ENCODE data around the gene FLRT1. TPM values are rescaled to one million over a fixed set of nuclear protein-coding genes. Genes with fewer than 3 reads are reported as not detected.

Gene FLRT1
- polyA plus RNA-seq, 1 experiment, result 0.17 TPM

DNA sequence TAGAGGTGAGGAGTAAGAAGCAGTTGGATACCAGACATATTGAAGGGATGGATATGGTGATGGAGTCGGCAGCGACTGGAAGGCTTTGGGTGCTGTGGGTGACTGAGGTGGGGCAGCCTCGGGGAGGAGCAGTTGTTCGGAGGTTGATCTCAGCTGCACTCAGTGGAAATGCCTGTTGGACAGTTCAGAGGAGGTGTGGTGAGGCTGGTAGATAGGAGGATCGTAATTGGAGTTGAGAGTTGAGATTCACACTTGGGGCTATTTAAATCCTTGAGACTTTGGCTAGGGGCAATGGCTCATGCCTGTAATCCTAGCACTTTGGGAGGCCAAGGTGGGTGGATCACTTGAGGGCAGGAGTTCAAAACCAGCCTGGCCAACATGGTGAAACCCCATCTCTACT lies 42.6 kb upstream of the FLRT1 start:
- Histone ChIP-seq H3K9me3 (ENCODE audit: control insufficient read depth, insufficient read depth, low read length) (no peaks in the 10 kb centered on the region), H3K27me3 (ENCODE audit: control insufficient read depth, insufficient read depth, low read length) (no peaks in the 10 kb centered on the region), H3K4me3 (ENCODE audit: low read depth, low read length) (no peak overlapping the region), H3K27ac (ENCODE audit: low read depth, low read length) (no peak overlapping the region)
- POLR2A ChIA-PET, result interaction anchor here (0.7 kb wide), 1 partner anchor 376 kb away, joined by 6 read pairs; no protein-coding TSS in a partner anchor
- no peak for TF ChIP-seq CTCF (IDR thresholded peaks at IDR 0.05; ENCODE audit: low read depth, low read length)
- DNase-seq (ENCODE audit: low read depth, low spot score), result no peak
- CTCF ChIA-PET, result no interaction called here

GRCh38 chr11:63993993-63994392 lies 41.7 kb upstream of the FLRT1 start:
- no peaks in the 10 kb centered on the region for H3K9me3 ChIP-seq (ENCODE audit: control insufficient read depth, insufficient read depth, low read length)
- H3K27ac ChIP-seq (ENCODE audit: low read depth, low read length), result no peak overlapping the region
- no peaks in the 10 kb centered on the region for H3K27me3 ChIP-seq (ENCODE audit: control insufficient read depth, insufficient read depth, low read length)
- DNase-seq (ENCODE audit: low read depth, low spot score), result no peak
- CTCF ChIA-PET, result no interaction called here
- no peak overlapping the region for H3K4me3 ChIP-seq (ENCODE audit: low read depth, low read length)
- POLR2A ChIA-PET, result no interaction called here
- no peak for TF ChIP-seq CTCF (IDR thresholded peaks at IDR 0.05; ENCODE audit: low read depth, low read length)

- no peak for DNase-seq (ENCODE audit: low read depth, low spot score)
- no peak overlapping the region for H3K27ac ChIP-seq (ENCODE audit: low read depth, low read length)
- H3K4me3 ChIP-seq (ENCODE audit: low read depth, low read length), result no peak overlapping the region
- no peaks in the 10 kb centered on the region for H3K9me3 ChIP-seq (ENCODE audit: control insufficient read depth, insufficient read depth, low read length)
- H3K27me3 ChIP-seq (ENCODE audit: control insufficient read depth, insufficient read depth, low read length), result no peaks in the 10 kb centered on the region
- ChIA-PET CTCF (interaction anchor here (0.6 kb wide), 1 partner anchor 394 kb away, joined by 3 read pairs; no protein-coding TSS in a partner anchor), POLR2A (no interaction called here)
- TF ChIP-seq CTCF (IDR thresholded peaks at IDR 0.05; ENCODE audit: low read depth, low read length), result no peak
These were observed 39.2 kb upstream of the FLRT1 start for GRCh38 chr11:63996512-63996911.

- ChIA-PET POLR2A (no interaction called here), CTCF (interaction anchor here (1.4 kb wide), 1 partner anchor 152 kb away, joined by 3 read pairs; no protein-coding TSS in a partner anchor)
- Histone ChIP-seq H3K4me3 (ENCODE audit: low read depth, low read length) (no peak overlapping the region), H3K27me3 (ENCODE audit: control insufficient read depth, insufficient read depth, low read length) (no peaks in the 10 kb centered on the region), H3K9me3 (ENCODE audit: control insufficient read depth, insufficient read depth, low read length) (no peaks in the 10 kb centered on the region), H3K27ac (ENCODE audit: low read depth, low read length) (no peak overlapping the region)
- no peak for TF ChIP-seq CTCF (IDR thresholded peaks at IDR 0.05; ENCODE audit: low read depth, low read length)
- no peak for DNase-seq (ENCODE audit: low read depth, low spot score)
These were observed 38.5 kb upstream of the FLRT1 start for GRCh38 chr11:63997104-63997700.

DNA sequence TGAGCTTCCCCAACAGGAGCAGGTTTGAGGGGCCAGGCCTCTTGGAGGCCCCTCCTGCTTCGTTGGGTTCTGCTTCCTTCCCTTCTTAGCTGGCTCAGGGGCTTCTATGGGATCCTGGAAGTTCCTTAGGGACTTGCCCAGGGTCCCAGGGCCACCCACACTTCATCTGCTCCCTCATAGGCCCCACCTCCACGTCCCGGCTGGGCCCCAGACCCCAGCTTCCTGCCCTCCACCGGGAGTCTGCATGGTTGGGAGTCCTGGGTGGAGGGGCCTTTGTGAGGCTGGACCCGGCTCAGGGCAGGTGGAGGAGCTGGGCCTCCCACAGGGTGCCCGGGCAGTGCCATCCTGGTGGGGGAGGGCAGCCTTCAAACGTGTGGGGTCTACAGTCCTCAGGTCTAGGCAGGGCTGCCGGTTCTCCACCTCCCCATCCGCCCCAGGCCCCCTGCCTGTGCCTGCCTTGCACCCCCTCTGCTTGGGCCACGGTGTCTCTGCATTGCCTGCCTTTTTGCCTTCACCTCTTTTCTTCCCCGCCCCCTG lies 37.9 kb upstream of the FLRT1 start:
- Histone ChIP-seq H3K4me3 (ENCODE audit: low read depth, low read length) (no peak overlapping the region), H3K9me3 (ENCODE audit: control insufficient read depth, insufficient read depth, low read length) (no peaks in the 10 kb centered on the region), H3K27me3 (ENCODE audit: control insufficient read depth, insufficient read depth, low read length) (no peaks in the 10 kb centered on the region), H3K27ac (ENCODE audit: low read depth, low read length) (no peak overlapping the region)
- CTCF ChIA-PET, result interaction anchor here (1.4 kb wide), 1 partner anchor 152 kb away, joined by 3 read pairs; no protein-coding TSS in a partner anchor
- no peak for TF ChIP-seq CTCF (IDR thresholded peaks at IDR 0.05; ENCODE audit: low read depth, low read length)
- POLR2A ChIA-PET, result interaction anchor here (1.1 kb wide), 1 partner anchor 188 kb away, joined by 3 read pairs; the partner anchor contains the start of gene STIP1
- DNase-seq (ENCODE audit: low read depth, low spot score), result no peak
